H54 (cell line): ENCODE results near the gene ASB13.
A peak's percentile ranks its signal among the peaks of the same experiment; 100 is the strongest.
"Not testable (repeated sequence)": the region's sequence is repeated elsewhere in the genome, so short reads cannot be mapped to it uniquely, and the experiment has no call there.

Experiments used
- DNase-seq: peaks from one replicate; pipeline ENCODE4 v3.0.0; 2011; ENCODE audit warnings: low spot score, mixed read lengths; ENCODE audit not compliant: insufficient read length
- FAIRE-seq: peaks from 3 replicates; lab custom pipeline; 2011; peaks lifted over from hg19 to GRCh38; lab: Jason Lieb, UNC
- POLR2A ChIP-seq: IDR thresholded peaks from 2 replicates; pipeline ENCODE4 v1.6.1; 2011; ENCODE audit warnings: low read depth, mild to moderate bottlenecking, low read length

Gene ASB13

DNA sequence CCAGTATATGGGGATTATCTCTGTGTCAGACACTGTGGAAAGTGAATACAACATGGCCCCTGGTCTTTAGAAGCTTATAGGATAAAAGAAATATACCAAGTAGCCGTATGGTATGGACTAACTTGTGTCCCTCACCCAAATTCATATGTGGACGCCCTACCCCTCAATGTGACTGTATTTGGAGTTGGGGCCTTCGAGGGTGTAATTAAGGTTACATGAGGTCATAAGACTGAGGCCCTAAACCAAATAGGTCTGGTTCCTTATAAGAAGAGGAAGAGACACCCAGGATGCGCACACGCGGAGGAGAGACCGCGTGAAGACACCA, 36.3 kb downstream of the ASB13 start:
- FAIRE-seq (no peak), DNase-seq (no peak)
- TF ChIP-seq POLR2A: no peak

GRCh38 chr10:5629303-5630111, 36.9 kb downstream of the ASB13 start:
- DNase-seq: peak; percentile 23
- no peak for FAIRE-seq
- TF ChIP-seq POLR2A: no peak

- no peak for DNase-seq
- no peak for TF ChIP-seq POLR2A
- no peak for FAIRE-seq
These were observed 37.7 kb downstream of the ASB13 start for GRCh38 chr10:5628451-5629302.

- no peak for TF ChIP-seq POLR2A
- DNase-seq: no peak
- FAIRE-seq: no peak
These were observed 38.8 kb downstream of the ASB13 start for GRCh38 chr10:5627486-5628044.

DNA sequence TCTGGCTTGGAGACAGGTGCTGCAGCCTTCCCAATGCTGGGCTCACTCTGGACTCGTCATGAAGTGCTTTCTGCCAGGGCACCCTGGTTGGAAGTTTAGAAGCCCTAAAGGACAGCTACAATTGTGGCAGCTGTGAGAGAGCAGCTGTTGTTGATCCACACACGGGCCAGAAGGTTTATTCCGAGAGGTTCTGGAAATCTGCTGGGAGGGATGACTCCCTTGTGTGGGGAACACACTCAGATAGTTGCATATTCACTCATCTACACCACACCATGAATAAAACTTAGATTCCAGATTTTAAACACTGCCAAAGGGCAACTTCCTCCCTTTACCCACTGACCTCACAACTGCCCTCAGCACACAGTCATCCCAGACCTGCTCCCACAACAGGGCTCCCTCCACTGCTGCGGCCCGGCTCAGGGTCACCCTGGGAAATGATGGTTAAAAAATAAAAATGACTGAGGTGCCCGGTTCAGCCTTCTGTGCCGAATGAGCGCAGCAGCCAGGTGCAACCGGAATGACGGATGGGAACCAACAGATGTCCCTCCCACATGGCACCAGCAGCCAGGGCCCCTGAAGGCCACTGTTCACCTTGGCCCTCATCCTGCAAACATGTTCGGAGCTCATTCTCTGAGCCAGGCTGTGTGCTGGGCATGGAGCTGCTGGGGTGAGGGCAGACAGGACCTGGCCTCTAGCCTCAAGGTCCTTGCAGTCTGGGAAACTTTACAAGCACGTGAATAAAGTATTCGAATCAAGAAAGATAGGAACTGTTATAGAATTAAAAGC, 40.2 kb downstream of the ASB13 start:
- FAIRE-seq: no peak
- no peak for DNase-seq
- no peak for TF ChIP-seq POLR2A

- no peak for FAIRE-seq
- DNase-seq: no peak
- no peak for TF ChIP-seq POLR2A
These were observed 41.7 kb downstream of the ASB13 start for GRCh38 chr10:5624701-5625100.

GRCh38 chr10:5623081-5623748, 43.2 kb downstream of the ASB13 start:
- DNase-seq: peak; percentile 76
- no peak for FAIRE-seq
- TF ChIP-seq POLR2A: no peak

- DNase-seq (no peak), FAIRE-seq (no peak)
These were observed 44.0 kb downstream of the ASB13 start for GRCh38 chr10:5622186-5622960.

DNA sequence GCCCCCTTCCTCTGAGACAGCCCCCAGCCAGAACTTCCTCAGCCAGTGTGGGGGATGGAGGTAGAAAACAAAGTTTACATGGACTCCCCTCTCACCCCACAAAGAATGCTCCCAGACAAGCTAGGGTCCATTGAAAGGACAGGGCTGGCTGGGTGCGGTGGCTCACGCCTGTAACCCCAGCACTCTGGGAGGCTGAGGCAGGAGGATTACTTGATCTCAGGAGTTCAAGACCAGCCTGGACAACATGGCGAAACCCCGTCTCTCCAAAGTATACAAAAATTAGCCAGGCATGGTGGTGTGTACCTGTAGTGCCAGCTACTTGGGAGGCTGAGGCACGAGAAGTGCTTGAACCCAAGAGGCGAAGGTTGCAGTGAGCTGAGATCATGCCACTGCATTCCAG, 45.0 kb downstream of the ASB13 start:
- DNase-seq, FAIRE-seq: not testable (repeated sequence)

More at GRCh38 chr10:5622186-5622960, 44.0 kb downstream of the ASB13 start:
- TF ChIP-seq POLR2A: no peak

GRCh38 chr10:5620966-5621365, 45.4 kb downstream of the ASB13 start:
- no peak for DNase-seq
- no peak for FAIRE-seq
- no peak for TF ChIP-seq POLR2A

DNA sequence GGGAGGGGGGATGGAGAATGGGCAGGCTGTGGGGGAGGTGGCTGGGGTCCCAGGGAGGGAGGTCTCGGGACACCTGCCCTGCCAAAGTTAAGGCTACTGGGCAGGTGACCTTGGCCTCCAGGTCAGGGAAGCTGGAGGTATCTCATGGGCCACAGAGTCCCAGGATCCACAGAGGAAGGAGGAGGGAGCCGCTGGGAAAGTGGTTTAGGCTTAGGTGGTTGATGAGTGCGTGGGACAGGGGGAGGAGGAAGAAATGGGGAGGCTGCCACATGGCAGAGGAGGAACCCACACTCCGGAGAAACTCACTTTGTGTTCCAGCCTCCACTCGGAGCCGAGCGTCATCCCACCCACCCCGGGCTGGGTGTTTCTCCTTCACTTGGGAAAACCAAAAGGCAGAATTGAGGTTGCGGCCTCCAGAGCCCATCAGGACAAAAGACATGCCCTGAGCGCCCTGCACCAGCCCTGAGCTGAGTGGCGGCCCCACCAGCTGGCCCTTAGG, 46.1 kb downstream of the ASB13 start:
- TF ChIP-seq POLR2A: no peak
- no peak for DNase-seq
- no peak for FAIRE-seq
